H1 (cell line): ENCODE data around the gene PTK6. TPM values are rescaled to one million over a fixed set of nuclear protein-coding genes. Genes with fewer than 3 reads are reported as not detected.

Experiments
- CTCF ChIA-PET: fragments of 300-600 bp; sonication (Branson Sonifier 250); formaldehyde crosslinking; loops from one replicate; lab custom pipeline; 2021; ENCODE audit not compliant: partially characterized antibody; lab: Charles Lee
- POLR2A ChIA-PET: fragments of 300-600 bp; sonication (Branson Sonifier 250); formaldehyde crosslinking; loops from one replicate; lab custom pipeline; 2021; ENCODE audit warnings: inconsistent platforms; ENCODE audit not compliant: partially characterized antibody; lab: Charles Lee
- DNase-seq, 2 experiments: peaks; one replicate each; pipeline versions ENCODE4 v3.0.0 to v3.0.0-alpha.2; 2010 to 2022; ENCODE audit warnings: low spot score in 2 of 2, low read depth in 1 of 2, mixed read lengths in 1 of 2
- FAIRE-seq: peaks from 2 replicates; lab custom pipeline; 2011; peaks lifted over from hg19 to GRCh38; lab: Jason Lieb, UNC
- H2AFZ ChIP-seq: 2 replicates; pipeline ENCODE4 v1.8.1; 2012; ENCODE audit warnings: low read length, inconsistent platforms
- H2AK5ac ChIP-seq: 2 replicates; pipeline ENCODE4 v1.6.1; 2013; ENCODE audit warnings: low read depth, low read length
- H2BK120ac ChIP-seq: replicated peaks from 2 replicates; pipeline ENCODE3; 2013; ENCODE audit warnings: low read depth, low read length, inconsistent platforms
- H2BK12ac ChIP-seq: 2 replicates; pipeline ENCODE4 v1.6.1; 2013; ENCODE audit warnings: low read depth, low read length
- H2BK15ac ChIP-seq: 2 replicates; pipeline ENCODE4 v1.6.1; 2013; ENCODE audit warnings: low read length
- H2BK20ac ChIP-seq: 2 replicates; pipeline ENCODE4 v1.6.1; 2013; ENCODE audit warnings: low read length
- H2BK5ac ChIP-seq: 2 replicates; pipeline ENCODE4 v1.6.1; 2013; ENCODE audit warnings: low read depth, low read length
- H3K14ac ChIP-seq: 2 replicates; pipeline ENCODE4 v1.6.1; 2013; ENCODE audit warnings: inconsistent platforms; ENCODE audit not compliant: insufficient read length
- H3K18ac ChIP-seq: 2 replicates; pipeline ENCODE4 v1.6.1; 2013; ENCODE audit warnings: low read length; ENCODE audit errors: extremely low read depth
- H3K23ac ChIP-seq: 2 replicates; pipeline ENCODE4 v1.6.1; 2013; ENCODE audit warnings: inconsistent platforms; ENCODE audit not compliant: insufficient read length
- H3K23me2 ChIP-seq: 2 replicates; pipeline ENCODE4 v1.6.1; 2013; ENCODE audit warnings: low read depth, low read length
- H3K27ac ChIP-seq: 2 replicates; pipeline ENCODE4 v1.6.1; 2011; ENCODE audit warnings: low read depth, low read length, inconsistent platforms
- H3K27me3 ChIP-seq, 4 experiments: replicated peaks in 1 of 4; 1 replicate in 1 of 4; 2 replicates in 3 of 4; pipeline versions ENCODE4 v1.6.1 to v1.8.1; 2011 to 2013; ENCODE audit warnings: low read length in 3 of 4, mild to moderate bottlenecking in 3 of 4, inconsistent platforms in 2 of 4, mixed read lengths in 2 of 4, moderate library complexity in 1 of 4; ENCODE audit not compliant: control insufficient read depth in 3 of 4, insufficient read depth in 3 of 4; ENCODE audit errors: extremely low read depth in 1 of 4
- H3K36me3 ChIP-seq, 4 experiments: 2 replicates each; pipeline versions ENCODE4 v1.6.1 to v1.8.1; 2011 to 2013; ENCODE audit warnings: mild to moderate bottlenecking in 4 of 4, low read length in 3 of 4, moderate library complexity in 2 of 4, control low read depth in 1 of 4, inconsistent platforms in 1 of 4; ENCODE audit not compliant: insufficient read depth in 4 of 4, control insufficient read depth in 2 of 4
- H3K4ac ChIP-seq: replicated peaks from 2 replicates; pipeline ENCODE3; 2013; ENCODE audit warnings: low read length, low read depth, mixed read lengths, inconsistent platforms; ENCODE audit not compliant: insufficient read length
- H3K4me1 ChIP-seq, 4 experiments: replicated peaks in 1 of 4; 1 replicate in 1 of 4; 2 replicates in 3 of 4; pipeline versions ENCODE4 v1.6.1 to v1.8.1; 2011 to 2013; ENCODE audit warnings: low read length in 3 of 4, inconsistent platforms in 2 of 4, mixed read lengths in 1 of 4; ENCODE audit not compliant: insufficient read depth in 4 of 4, control insufficient read depth in 3 of 4
- H3K4me2 ChIP-seq, 2 experiments: 2 replicates each; pipeline versions ENCODE4 v1.6.1 to v1.8.1; 2011 to 2013; ENCODE audit warnings: low read depth in 2 of 2, low read length in 2 of 2, control low read depth in 1 of 2, inconsistent platforms in 1 of 2, mild to moderate bottlenecking in 1 of 2; ENCODE audit not compliant: insufficient read depth in 1 of 2
- H3K4me3 ChIP-seq, 4 experiments: fragments of 200-600, 300-600 bp in 1 of 4; sonication (generic), shearing (Covaris generic), sonication (Bioruptor Twin) in 1 of 4; 2 replicates each; pipeline versions ENCODE4 v1.5.1 to v1.8.1; 2011 to 2016; ENCODE audit warnings: low read length in 4 of 4, low read depth in 3 of 4, control low read depth in 2 of 4, inconsistent platforms in 2 of 4, mild to moderate bottlenecking in 2 of 4, mixed read lengths in 1 of 4, moderate library complexity in 1 of 4; ENCODE audit not compliant: insufficient read depth in 2 of 4; ENCODE audit errors: extremely low read depth in 1 of 4
- H3K56ac ChIP-seq: replicated peaks from 2 replicates; pipeline ENCODE3; 2013; ENCODE audit warnings: low read depth, mild to moderate bottlenecking, mixed read lengths, low read length, inconsistent platforms; ENCODE audit not compliant: insufficient read length
- H3K79me1 ChIP-seq: 2 replicates; pipeline ENCODE4 v1.6.1; 2013; ENCODE audit warnings: low read depth, low read length, control low read depth
- H3K79me2 ChIP-seq, 2 experiments: 2 replicates each; pipeline versions ENCODE4 v1.6.1 to v1.8.1; 2012 to 2013; ENCODE audit warnings: low read length in 2 of 2, mild to moderate bottlenecking in 2 of 2, inconsistent platforms in 1 of 2; ENCODE audit not compliant: insufficient read depth in 2 of 2, control insufficient read depth in 1 of 2
- H3K9ac ChIP-seq, 4 experiments: replicated peaks in 1 of 4; 1 replicate in 1 of 4; 2 replicates in 3 of 4; pipeline versions ENCODE4 v1.6.1 to v1.8.1; 2011 to 2013; ENCODE audit warnings: low read depth in 3 of 4, low read length in 3 of 4, control low read depth in 2 of 4, mild to moderate bottlenecking in 2 of 4, moderate library complexity in 2 of 4, inconsistent platforms in 1 of 4; ENCODE audit errors: extremely low read depth in 1 of 4
- H3K9me3 ChIP-seq, 2 experiments: 2 replicates each; pipeline versions ENCODE4 v1.6.1 to v1.8.1; 2012 to 2013; ENCODE audit warnings: mild to moderate bottlenecking in 2 of 2, moderate library complexity in 2 of 2, control low read depth in 1 of 2, inconsistent platforms in 1 of 2, low read depth in 1 of 2, low read length in 1 of 2, mixed read lengths in 1 of 2; ENCODE audit not compliant: insufficient read depth in 2 of 2
- H4K20me1 ChIP-seq, 2 experiments: replicated peaks in 1 of 2; 2 replicates each; pipeline versions ENCODE3 to v1.8.1; 2011 to 2013; ENCODE audit warnings: inconsistent platforms in 2 of 2, low read length in 2 of 2, mild to moderate bottlenecking in 1 of 2; ENCODE audit not compliant: insufficient read depth in 2 of 2, control insufficient read depth in 1 of 2
- H4K5ac ChIP-seq: 2 replicates; pipeline ENCODE4 v1.6.1; 2013; ENCODE audit warnings: low read length, low read depth, mixed read lengths, inconsistent platforms; ENCODE audit not compliant: insufficient read length
- H4K8ac ChIP-seq: 2 replicates; pipeline ENCODE4 v1.8.0; 2013; ENCODE audit warnings: mild to moderate bottlenecking, moderate library complexity, low read length, inconsistent platforms; ENCODE audit not compliant: insufficient read depth; ENCODE audit errors: extremely low read depth
- H4K91ac ChIP-seq: replicated peaks from 2 replicates; pipeline ENCODE3; 2013; ENCODE audit warnings: low read length, mixed read lengths, inconsistent platforms; ENCODE audit not compliant: insufficient read length
- KDM4A ChIP-seq: IDR thresholded peaks from one replicate; pipeline ENCODE4 v1.7.1; 2012; ENCODE audit warnings: low read depth, mild to moderate bottlenecking, moderate library complexity, low read length, inconsistent platforms; ENCODE audit not compliant: severe bottlenecking
- POU5F1 ChIP-seq: IDR thresholded peaks from 2 replicates; pipeline ENCODE4 v1.6.1; 2011; ENCODE audit warnings: low read depth, mild to moderate bottlenecking, low read length, moderate library complexity
- RAD21 ChIP-seq, 2 experiments: IDR thresholded peaks in 1 of 2; conservative IDR thresholded peaks in 1 of 2; 2 replicates each; pipeline ENCODE4 v1.6.1; 2011; ENCODE audit warnings: low read depth in 2 of 2, low read length in 2 of 2, improper control_type of control experiment in 1 of 2, inconsistent platforms in 1 of 2, mild to moderate bottlenecking in 1 of 2, moderate library complexity in 1 of 2
- TAF7 ChIP-seq: optimal IDR thresholded peaks from 2 replicates; pipeline ENCODE3; 2011; ENCODE audit warnings: low read depth, mild to moderate bottlenecking, inconsistent platforms, low read length, moderate library complexity, borderline replicate concordance
- TEAD4 ChIP-seq: IDR thresholded peaks from 2 replicates; pipeline ENCODE4 v1.6.1; 2012; ENCODE audit warnings: low read depth, low read length, inconsistent platforms, mixed read lengths
- ZNF274 ChIP-seq: IDR thresholded peaks from 2 replicates; pipeline ENCODE4 v1.7.0; 2012; ENCODE audit warnings: low read length, borderline replicate concordance; ENCODE audit errors: extremely low read depth
- WGBS, 2 experiments: shearing (Covaris generic) in 1 of 2; methylation state at CpG; one replicate each; pipeline versions ENCODE4 v1.1.6 to v1.1.7; 2013 to 2015; ENCODE audit warnings: low lambda C conversion rate in 2 of 2, mixed read lengths in 2 of 2, inconsistent platforms in 1 of 2, low coverage in 1 of 2, missing lambda C conversion rate in 1 of 2; ENCODE audit not compliant: insufficient replicate concordance in 2 of 2, insufficient coverage in 1 of 2, insufficient read length in 1 of 2; ENCODE audit errors: extremely low coverage in 1 of 2, missing lambda C conversion rate in 1 of 2; 5-methylcytosine and 5-hydroxymethylcytosine counted together
- polyA plus RNA-seq, 7 experiments: library from polyadenylated mRNA; depleted of rRNA in 3 of 7; stranded (reverse) in 5 of 7; unstranded in 2 of 7; fragments of >200 nt in 5 of 7; fragments of 200-250 nt in 2 of 7; gene quantifications; 1 replicate in 5 of 7; 2 replicates in 1 of 7; 4 replicates in 1 of 7; pipeline versions ENCODE4 v1.2.1 to v1.2.3, GENCODE V29; 2011 to 2013; ENCODE audit warnings: missing spikeins in 2 of 7, mixed read lengths in 2 of 7
- total RNA-seq: library from RNA; stranded (reverse); fragmentation: NEBNext Ultra II Directional; extraction: Animal tissue kit (Norgen Biotek cat#: 25700); gene quantifications from 2 replicates; pipeline ENCODE4 v1.2.1, GENCODE V29; 2021
- TF ChIP-seq, protein P1 (sequence below), 3 experiments: IDR thresholded peaks; 1 replicate in 2 of 3; 2 replicates in 1 of 3; pipeline versions ENCODE4 v1.5.1 to v1.6.1; 2011; ENCODE audit warnings: low read length in 3 of 3, mild to moderate bottlenecking in 3 of 3, inconsistent platforms in 2 of 3, low read depth in 1 of 3, moderate library complexity in 1 of 3; ENCODE audit not compliant: insufficient read depth in 1 of 3; ENCODE audit errors: control extremely low read depth in 1 of 3

PTK6 gene
- total and polyA plus RNA-seq, 2 of the 8 experiments (the other 6 are each of a cell fraction or from before 2014, with no cell fraction given) = 0.12 to 0.19 TPM

DNA sequence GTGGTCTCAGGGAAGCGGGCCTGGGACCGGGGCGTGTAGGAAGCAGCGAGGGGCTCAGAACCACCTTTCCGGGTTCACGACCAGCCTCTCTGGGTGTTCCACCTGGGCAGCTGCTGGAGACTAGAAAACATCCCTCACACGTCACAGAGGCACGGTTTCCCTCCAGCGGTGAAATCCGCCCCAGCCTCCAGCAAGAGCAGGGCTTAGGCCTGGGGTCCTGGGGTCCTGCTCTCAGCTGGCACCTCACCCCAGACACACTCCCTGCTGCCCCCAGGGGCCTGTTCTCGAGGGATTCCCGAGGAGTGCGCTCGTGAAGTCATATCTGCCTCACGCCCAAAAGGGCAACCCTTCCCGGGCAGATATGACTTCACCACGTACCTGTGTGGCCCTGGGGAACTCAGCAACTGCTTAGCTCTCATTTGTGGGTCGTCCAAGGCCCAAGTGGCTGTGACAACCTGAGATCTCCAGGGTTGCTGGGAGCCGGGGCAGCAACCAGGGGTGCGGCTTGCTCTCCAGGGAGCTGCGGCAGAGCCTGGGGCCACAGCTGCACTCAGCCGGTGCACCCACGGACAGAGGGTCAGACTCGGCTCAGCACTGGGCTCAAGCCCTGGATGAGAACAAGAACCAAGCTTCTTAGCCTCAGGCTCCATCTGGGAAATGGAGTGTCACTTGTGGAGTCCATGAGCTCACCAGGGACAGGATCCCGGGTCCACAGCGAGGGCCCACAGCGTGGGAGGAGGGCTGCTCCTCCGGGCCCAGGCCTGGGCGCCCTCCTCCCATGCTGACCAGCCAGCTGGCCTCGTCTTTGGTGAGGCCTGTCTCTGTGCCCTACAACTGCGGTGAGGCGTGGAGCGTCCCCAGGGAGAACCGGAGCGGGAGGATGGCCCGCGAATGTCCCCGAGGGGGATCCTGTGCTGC, 17.4 kb upstream of the PTK6 start:
- Histone ChIP-seq H2BK12ac (peak overlapping the region; percentile 9; the same call in 1 of the 2 replicates), H3K79me1 (no peaks in the 10 kb centered on the region), H3K4me3 (peak overlapping the region; percentile 47 to 99 (median 52)), H2BK20ac (no peak overlapping the region; the same call in 1 of the 2 replicates), H3K9me3 (no peaks in the 10 kb centered on the region), H3K27me3 (no peaks in the 10 kb centered on the region; a peak in 1 of 7 replicates), H3K9ac (0 out of 7 replicates have a peak overlapping the region, but pooled peaks of 1 of the 4 experiments have one; percentile 8), H3K27ac (no peak overlapping the region), H3K4me2 (peak overlapping the region; percentile 49 to 95), H4K8ac (peak overlapping the region; percentile 79), H3K36me3 (no peaks in the 10 kb centered on the region), H3K56ac (no peak overlapping the region), H2BK5ac (no peak overlapping the region), H3K23ac (no peak overlapping the region), H4K5ac (peak overlapping the region; percentile 21), H4K91ac (no peak overlapping the region), H3K4ac (no peak overlapping the region), H3K4me1 (peaks cover 0 to 19% (median 14%) of the 10 kb centered on the region in 4 experiments; a peak in 6 of 7 replicates), H2AFZ (no peak overlapping the region), H3K18ac (no peak overlapping the region; the same call in 1 of the 2 replicates), H3K23me2 (peaks cover 4% of the 10 kb centered on the region; the same call in 1 of the 2 replicates), H2BK120ac (no peak overlapping the region), H3K14ac (no peak overlapping the region), H2BK15ac (no peak overlapping the region; the same call in 1 of the 2 replicates), H3K79me2 (no peaks in the 10 kb centered on the region), H2AK5ac (no peak overlapping the region), H4K20me1 (peaks cover 0 to 1% of the 10 kb centered on the region in 2 experiments)
- 72% methylated on average over 34 of the region's 38 CpGs; no CpG with 5 or more reads in 1 of the 2 experiments for WGBS, 2 experiments
- CTCF ChIA-PET = interaction anchor here (0.6 to 2.5 kb wide), 6 partner anchors 16 to 330 kb away, joined by 3 to 17 read pairs (median 3); partner anchors contain the start of gene PTK6
- FAIRE-seq (no peak), DNase-seq (no peak)
- POLR2A ChIA-PET = interaction anchor here (1.4 to 1.5 kb wide), 3 partner anchors 34 to 183 kb away, joined by 4 to 7 read pairs (median 5); partner anchors contain the start of genes GMEB2 and PPDPF
- TF ChIP-seq POU5F1 (no peak), ZNF274 (no peak), TAF7 (no peak), RAD21 (IDR thresholded peaks at IDR 0.05 in 1 of 2, conservative IDR thresholded peaks at IDR 0.05 in 1 of 2; ENCODE audit: low read depth in 2 of 2, low read length in 2 of 2) (no peak), KDM4A (peak; percentile 14), TEAD4 (no peak)
- TF ChIP-seq, protein P1, sequence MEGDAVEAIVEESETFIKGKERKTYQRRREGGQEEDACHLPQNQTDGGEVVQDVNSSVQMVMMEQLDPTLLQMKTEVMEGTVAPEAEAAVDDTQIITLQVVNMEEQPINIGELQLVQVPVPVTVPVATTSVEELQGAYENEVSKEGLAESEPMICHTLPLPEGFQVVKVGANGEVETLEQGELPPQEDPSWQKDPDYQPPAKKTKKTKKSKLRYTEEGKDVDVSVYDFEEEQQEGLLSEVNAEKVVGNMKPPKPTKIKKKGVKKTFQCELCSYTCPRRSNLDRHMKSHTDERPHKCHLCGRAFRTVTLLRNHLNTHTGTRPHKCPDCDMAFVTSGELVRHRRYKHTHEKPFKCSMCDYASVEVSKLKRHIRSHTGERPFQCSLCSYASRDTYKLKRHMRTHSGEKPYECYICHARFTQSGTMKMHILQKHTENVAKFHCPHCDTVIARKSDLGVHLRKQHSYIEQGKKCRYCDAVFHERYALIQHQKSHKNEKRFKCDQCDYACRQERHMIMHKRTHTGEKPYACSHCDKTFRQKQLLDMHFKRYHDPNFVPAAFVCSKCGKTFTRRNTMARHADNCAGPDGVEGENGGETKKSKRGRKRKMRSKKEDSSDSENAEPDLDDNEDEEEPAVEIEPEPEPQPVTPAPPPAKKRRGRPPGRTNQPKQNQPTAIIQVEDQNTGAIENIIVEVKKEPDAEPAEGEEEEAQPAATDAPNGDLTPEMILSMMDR (IDR thresholded peaks at IDR 0.05; ENCODE audit: control extremely low read depth in 1 of 3, insufficient read depth in 1 of 3, low read depth in 1 of 3, low read length in 3 of 3) = no peak
